Mesenchymal stem cell (in vitro differentiated cells and primary cell): ENCODE data around the gene C9orf50. TPM values are rescaled to one million over a fixed set of nuclear protein-coding genes. Genes with fewer than 3 reads are reported as not detected.

ENCODE experiments used
- DNase-seq: peaks from one replicate; pipeline ENCODE4 v3.0.0-alpha.2; 2013
- H2AFZ ChIP-seq: one replicate; pipeline ENCODE4 v1.6.1; 2013; ENCODE audit warnings: low read depth, mild to moderate bottlenecking, control low read depth, inconsistent platforms, low read length, moderate library complexity
- H2AK5ac ChIP-seq: 2 replicates; pipeline ENCODE4 v1.6.1; 2013; ENCODE audit warnings: low read length, moderate library complexity, mild to moderate bottlenecking, inconsistent platforms; ENCODE audit not compliant: severe bottlenecking
- H2BK120ac ChIP-seq: one replicate; pipeline ENCODE4 v1.6.1; 2013; ENCODE audit warnings: low read depth, mild to moderate bottlenecking, inconsistent platforms, low read length, moderate library complexity
- H2BK12ac ChIP-seq, 2 experiments: one replicate each; pipeline ENCODE4 v1.6.1; 2013; ENCODE audit warnings: inconsistent platforms in 2 of 2, low read length in 2 of 2, mild to moderate bottlenecking in 2 of 2, moderate library complexity in 2 of 2, control low read depth in 1 of 2
- H2BK15ac ChIP-seq: one replicate; pipeline ENCODE4 v1.6.1; 2013; ENCODE audit warnings: mild to moderate bottlenecking, low read depth, inconsistent platforms; ENCODE audit not compliant: poor library complexity, severe bottlenecking
- H2BK5ac ChIP-seq: 2 replicates; pipeline ENCODE4 v1.6.1; 2013; ENCODE audit warnings: low read depth, mild to moderate bottlenecking, low read length, control low read depth, inconsistent platforms; ENCODE audit not compliant: poor library complexity, severe bottlenecking
- H3K14ac ChIP-seq, 2 experiments: one replicate each; pipeline ENCODE4 v1.6.1; 2013; ENCODE audit warnings: inconsistent platforms in 2 of 2, low read length in 2 of 2, control low read depth in 1 of 2, mild to moderate bottlenecking in 1 of 2, moderate library complexity in 1 of 2
- H3K18ac ChIP-seq, 2 experiments: one replicate each; pipeline ENCODE4 v1.6.1; 2013; ENCODE audit warnings: inconsistent platforms in 2 of 2, low read length in 2 of 2, control low read depth in 1 of 2, low read depth in 1 of 2, mild to moderate bottlenecking in 1 of 2
- H3K23ac ChIP-seq, 2 experiments: one replicate each; pipeline ENCODE4 v1.6.1; 2013; ENCODE audit warnings: inconsistent platforms in 2 of 2, low read length in 2 of 2, mild to moderate bottlenecking in 2 of 2, moderate library complexity in 2 of 2, control low read depth in 1 of 2
- H3K27ac ChIP-seq: 2 replicates; pipeline ENCODE4 v1.5.1; 2013; ENCODE audit warnings: mild to moderate bottlenecking, moderate library complexity, low read length, control low read depth, inconsistent platforms; ENCODE audit not compliant: poor library complexity, severe bottlenecking
- H3K27me3 ChIP-seq, 2 experiments: 2 replicates each; pipeline versions ENCODE4 v1.6.1 to v1.7.0; 2013; ENCODE audit warnings: low read length in 2 of 2, mild to moderate bottlenecking in 2 of 2, moderate library complexity in 2 of 2, control low read depth in 1 of 2, inconsistent platforms in 1 of 2; ENCODE audit not compliant: control insufficient read depth in 1 of 2, insufficient read depth in 1 of 2
- H3K36me3 ChIP-seq, 2 experiments: 2 replicates each; pipeline versions ENCODE4 v1.6.1 to v1.7.0; 2013; ENCODE audit warnings: low read length in 2 of 2, control low read depth in 1 of 2, inconsistent platforms in 1 of 2, low read depth in 1 of 2, mild to moderate bottlenecking in 1 of 2; ENCODE audit not compliant: insufficient read depth in 2 of 2, control insufficient read depth in 1 of 2
- H3K4ac ChIP-seq, 2 experiments: one replicate each; pipeline ENCODE4 v1.6.1; 2013; ENCODE audit warnings: inconsistent platforms in 2 of 2, low read length in 2 of 2, mild to moderate bottlenecking in 2 of 2, moderate library complexity in 2 of 2, control low read depth in 1 of 2, low read depth in 1 of 2
- H3K4me1 ChIP-seq: 2 replicates; pipeline ENCODE4 v1.6.1; 2013; ENCODE audit warnings: low read depth, low read length, control low read depth; ENCODE audit not compliant: control insufficient read depth, insufficient read depth
- H3K4me2 ChIP-seq: 2 replicates; pipeline ENCODE4 v1.6.1; 2013; ENCODE audit warnings: low read length, mild to moderate bottlenecking, inconsistent platforms; ENCODE audit not compliant: poor library complexity, severe bottlenecking
- H3K4me3 ChIP-seq, 2 experiments: 2 replicates each; pipeline versions ENCODE4 v1.5.1 to v1.7.0; 2013; ENCODE audit warnings: low read length in 2 of 2, mild to moderate bottlenecking in 2 of 2, control low read depth in 1 of 2, low read depth in 1 of 2; ENCODE audit not compliant: insufficient read depth in 1 of 2
- H3K79me1 ChIP-seq: replicated peaks from 2 replicates; pipeline ENCODE4 v1.6.1; 2013; ENCODE audit warnings: mild to moderate bottlenecking, control low read depth, low read length, inconsistent platforms; ENCODE audit not compliant: poor library complexity, severe bottlenecking
- H3K9ac ChIP-seq: 2 replicates; pipeline ENCODE4 v1.7.0; 2013; ENCODE audit warnings: mild to moderate bottlenecking, low read length, moderate library complexity
- H3K9me3 ChIP-seq: 2 replicates; pipeline ENCODE4 v1.7.0; 2013; ENCODE audit warnings: mild to moderate bottlenecking, low read length; ENCODE audit not compliant: control insufficient read depth
- H4K8ac ChIP-seq: one replicate; pipeline ENCODE4 v1.6.1; 2013; ENCODE audit warnings: inconsistent platforms, mild to moderate bottlenecking, low read length, moderate library complexity
- H4K91ac ChIP-seq: one replicate; pipeline ENCODE4 v1.6.1; 2013; ENCODE audit warnings: mild to moderate bottlenecking, low read length, inconsistent platforms
- WGBS: methylation state at CpG from one replicate; pipeline ENCODE4 v1.1.7; 2013; ENCODE audit warnings: mixed read lengths; 5-methylcytosine and 5-hydroxymethylcytosine counted together
- polyA plus RNA-seq, 2 experiments: library from polyadenylated mRNA; stranded (reverse); fragments of 200-250 nt; gene quantifications; one replicate each; pipeline ENCODE4 v1.2.3, GENCODE V29; 2013

C9orf50 gene, protein sequence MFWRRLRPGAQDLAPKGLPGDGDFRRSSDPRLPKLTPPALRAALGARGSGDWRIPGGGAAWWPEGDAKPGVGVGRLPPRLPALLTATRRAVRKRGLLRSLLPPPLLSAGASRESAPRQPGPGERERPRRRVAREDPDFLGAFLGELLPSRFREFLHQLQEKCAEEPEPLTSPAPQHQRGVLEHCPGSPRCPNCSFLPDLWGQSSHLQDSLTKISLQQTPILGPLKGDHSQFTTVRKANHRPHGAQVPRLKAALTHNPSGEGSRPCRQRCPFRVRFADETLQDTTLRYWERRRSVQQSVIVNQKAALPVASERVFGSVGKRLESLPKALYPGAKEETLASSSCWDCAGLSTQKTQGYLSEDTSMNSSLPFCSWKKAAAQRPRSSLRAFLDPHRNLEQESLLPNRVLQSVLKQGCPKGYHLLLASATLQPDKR
- 0.03 TPM for polyA plus RNA-seq (2013, experiment 1 of 2)
- polyA plus RNA-seq (2013, experiment 2 of 2), result 0.04 TPM

DNA sequence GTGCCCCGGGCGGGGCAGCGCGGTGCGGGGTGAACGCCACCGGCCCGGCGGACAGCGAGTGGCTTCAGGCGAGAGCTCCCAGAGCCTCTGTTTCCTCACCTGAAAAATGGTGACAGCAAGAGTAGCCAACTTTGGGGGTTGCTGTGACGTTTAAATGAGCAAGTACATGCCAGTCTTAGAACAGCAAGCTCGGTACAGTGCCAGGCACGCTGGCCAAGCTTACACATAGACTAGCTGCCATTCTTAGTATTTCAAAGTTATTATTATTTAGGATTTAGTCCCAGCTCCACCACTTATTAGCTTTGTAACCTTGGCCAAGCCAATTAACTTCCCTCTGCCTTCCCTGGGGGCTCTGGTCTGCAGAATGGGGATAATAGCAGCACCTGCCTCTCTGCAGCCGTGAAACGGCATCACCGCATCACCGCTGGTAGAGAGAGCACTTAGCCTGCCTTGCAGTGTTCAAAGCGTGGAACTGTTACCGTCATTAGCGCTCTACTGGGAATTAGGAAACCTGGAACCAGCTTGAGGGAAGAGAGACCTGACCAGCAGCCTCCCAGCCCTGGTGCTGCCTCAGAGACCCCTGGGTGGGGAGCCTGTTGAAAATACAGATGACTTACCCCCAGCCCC, at the start of gene C9orf50:
Gene C9orf50 (minus strand): TSS at position 433 of the 627 bp plus-strand sequence. CDS start 527 bp downstream, outside the sequence.
- DNase-seq, result no peak
- Histone ChIP-seq H2BK15ac (peak within 1 kb of the TSS; percentile 98), H3K4me1 (peaks cover 19% of the 10 kb centered on the region), H3K4me3 (peak within 1 kb of the TSS; percentile 71 to 76), H2AK5ac (peak within 1 kb of the TSS; percentile 68), H3K23ac (peak within 1 kb of the TSS in 1 of 2 experiments; percentile 73), H2AFZ (peak within 1 kb of the TSS; percentile 90), H4K91ac (peak within 1 kb of the TSS; percentile 97), H4K8ac (peak within 1 kb of the TSS; percentile 97), H3K79me1 (peaks cover 3% of the 10 kb centered on the region), H3K14ac (peak within 1 kb of the TSS; percentile 22 to 96), H3K27me3 (no peaks in the 10 kb centered on the region), H3K36me3 (no peaks in the 10 kb centered on the region), H2BK5ac (no peak within 1 kb of the TSS), H3K9me3 (no peaks in the 10 kb centered on the region), H3K4me2 (peak within 1 kb of the TSS; percentile 100), H3K9ac (peak within 1 kb of the TSS; percentile 75), H2BK12ac (peak within 1 kb of the TSS; percentile 70 to 97), H3K27ac (no peak within 1 kb of the TSS), H2BK120ac (peak within 1 kb of the TSS; percentile 90), H3K18ac (peak within 1 kb of the TSS; percentile 94 to 97), H3K4ac (peak within 1 kb of the TSS; percentile 89 to 97)
- WGBS, result 34% methylated on average over 21 of the region's 21 CpGs

DNA sequence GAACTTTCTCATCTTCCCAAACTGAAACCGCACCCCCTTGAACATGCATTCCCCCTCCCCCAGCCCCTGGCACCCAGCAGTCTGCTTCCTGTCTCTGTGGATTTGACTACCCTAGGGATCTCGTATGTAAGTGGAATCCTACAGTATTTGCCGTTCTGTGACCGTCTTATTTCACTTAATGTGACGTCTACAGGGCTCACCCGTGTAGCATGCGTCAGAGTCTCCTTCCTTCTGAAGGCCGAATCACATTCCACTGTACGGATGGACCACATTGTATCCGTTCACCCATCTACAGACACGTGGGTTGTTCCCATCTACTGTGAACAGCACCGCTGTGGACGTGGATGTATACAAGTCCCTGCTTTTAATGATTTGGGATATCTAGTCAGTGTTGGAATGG, 49.0 kb upstream of the C9orf50 start:
- H3K4me2 ChIP-seq, result no peak overlapping the region
- H3K79me1 ChIP-seq, result no peaks in the 10 kb centered on the region
- no peak overlapping the region for H2BK5ac ChIP-seq
- H3K4me3 ChIP-seq, result no peak overlapping the region
- peaks cover 17% of the 10 kb centered on the region for H3K4me1 ChIP-seq
- no peak for DNase-seq
- H2BK15ac ChIP-seq, result no peak overlapping the region
- no peak overlapping the region for H4K91ac ChIP-seq
- H2BK120ac ChIP-seq, result no peak overlapping the region
- H4K8ac ChIP-seq, result peak overlapping the region; percentile 28
- no peak overlapping the region for H3K9ac ChIP-seq
- no peak overlapping the region for H3K14ac ChIP-seq
- no peak overlapping the region for H2BK12ac ChIP-seq
- 90% methylated on average over 13 of the region's 13 CpGs for WGBS
- no peaks in the 10 kb centered on the region for H3K9me3 ChIP-seq
- H3K27ac ChIP-seq, result no peak overlapping the region
- H3K36me3 ChIP-seq, result peaks cover 0 to 4% of the 10 kb centered on the region in 2 experiments
- H2AFZ ChIP-seq, result no peak overlapping the region
- no peak overlapping the region for H3K18ac ChIP-seq
- H3K23ac ChIP-seq, result no peak overlapping the region
- no peak overlapping the region for H2AK5ac ChIP-seq
- H3K27me3 ChIP-seq, result peaks cover 0 to 45% of the 10 kb centered on the region in 2 experiments
- no peak overlapping the region for H3K4ac ChIP-seq

DNA sequence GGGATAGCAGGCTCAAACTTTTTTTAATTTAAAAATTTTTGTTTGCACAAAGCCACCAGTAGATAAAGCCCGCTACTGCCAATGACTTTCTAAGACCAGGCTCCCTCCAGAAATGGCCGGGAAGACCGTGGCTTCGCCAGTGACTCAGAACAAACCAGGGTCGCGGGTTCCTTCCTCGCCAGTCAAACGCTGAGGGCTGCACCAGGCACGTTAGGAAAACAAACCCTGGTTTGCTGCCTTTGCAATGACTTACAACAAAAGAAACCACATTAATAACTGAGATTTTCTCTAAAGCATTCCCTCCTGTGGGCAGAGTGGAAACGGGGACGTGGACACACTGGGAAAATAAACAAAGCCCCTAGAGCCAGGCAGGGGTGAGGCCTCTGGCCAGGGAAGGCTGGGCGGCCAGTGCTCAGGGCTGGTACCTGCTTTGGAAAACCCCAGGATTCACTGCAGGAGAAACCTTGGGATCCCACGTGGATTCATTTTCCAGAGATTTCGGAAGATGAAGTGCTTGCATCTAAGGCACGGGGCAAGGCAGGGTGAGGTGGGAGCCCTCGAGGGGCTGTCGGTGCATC, 48.3 kb upstream of the C9orf50 start:
- Histone ChIP-seq H2AK5ac (no peak overlapping the region), H3K27me3 (peaks cover 0 to 45% of the 10 kb centered on the region in 2 experiments), H3K14ac (no peak overlapping the region), H3K18ac (no peak overlapping the region), H3K4me3 (no peak overlapping the region), H3K4ac (no peak overlapping the region), H3K4me2 (no peak overlapping the region), H4K8ac (peak overlapping the region; percentile 72), H3K23ac (no peak overlapping the region), H3K4me1 (peaks cover 20% of the 10 kb centered on the region), H2BK15ac (no peak overlapping the region), H2BK12ac (no peak overlapping the region), H3K79me1 (no peaks in the 10 kb centered on the region), H2AFZ (no peak overlapping the region), H3K9ac (no peak overlapping the region), H4K91ac (no peak overlapping the region), H3K36me3 (peaks cover 0 to 4% of the 10 kb centered on the region in 2 experiments), H3K27ac (no peak overlapping the region), H2BK120ac (no peak overlapping the region), H2BK5ac (no peak overlapping the region), H3K9me3 (no peaks in the 10 kb centered on the region)
- 64% methylated on average over 17 of the region's 17 CpGs for WGBS
- peak; percentile 79 for DNase-seq

DNA sequence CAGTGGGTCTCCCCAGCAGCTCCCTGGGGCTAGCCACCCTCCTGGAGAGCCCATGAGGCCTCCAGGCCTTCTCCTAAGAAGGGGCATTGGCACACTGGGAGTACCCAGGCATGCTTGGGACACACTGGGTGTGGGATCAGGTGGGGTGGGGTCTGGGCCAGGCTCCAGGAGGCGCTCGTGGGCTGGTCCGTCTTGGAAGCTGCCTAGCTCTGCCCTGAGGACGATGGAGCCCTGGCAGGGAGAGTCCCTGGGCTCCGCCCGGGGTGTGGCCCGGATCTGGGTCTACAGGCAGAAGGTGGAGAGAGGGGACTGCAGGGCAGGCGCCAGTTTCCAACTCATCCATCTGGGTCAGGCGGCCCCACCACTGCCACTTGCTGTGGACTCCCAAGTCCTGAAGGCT, 46.9 kb upstream of the C9orf50 start:
- Histone ChIP-seq H3K27ac (no peak overlapping the region), H3K4me3 (peak overlapping the region in 1 of 2 experiments; percentile 80), H3K36me3 (peaks cover 0 to 4% of the 10 kb centered on the region in 2 experiments), H2AK5ac (no peak overlapping the region), H2BK120ac (no peak overlapping the region), H3K14ac (peak overlapping the region in 1 of 2 experiments; percentile 35), H3K4me2 (no peak overlapping the region), H3K27me3 (peaks cover 0 to 47% of the 10 kb centered on the region in 2 experiments), H2BK15ac (peak overlapping the region; percentile 2), H2AFZ (no peak overlapping the region), H4K8ac (no peak overlapping the region), H3K9ac (peak overlapping the region; percentile 80), H2BK12ac (no peak overlapping the region), H4K91ac (peak overlapping the region; percentile 21), H3K79me1 (no peaks in the 10 kb centered on the region), H2BK5ac (no peak overlapping the region), H3K18ac (no peak overlapping the region), H3K4ac (no peak overlapping the region), H3K4me1 (peaks cover 18% of the 10 kb centered on the region), H3K9me3 (no peaks in the 10 kb centered on the region), H3K23ac (no peak overlapping the region)
- no peak for DNase-seq
- WGBS, result 94% methylated on average over 9 of the region's 9 CpGs
